B cell (primary cell): ENCODE data around the gene PET100. TPM values are rescaled to one million over a fixed set of nuclear protein-coding genes. Genes with fewer than 3 reads are reported as not detected.

Experiments
- ATAC-seq: fragments of 200-7000 bp; cut with Tn5 transposase; one replicate; pipeline ENCODE4 v1.10.0; 2021; ENCODE audit warnings: low read depth, mild to moderate bottlenecking, moderate number of reproducible peaks, moderate library complexity
- CTCF ChIA-PET: fragments of 350-600 bp; sonication (Branson Sonifier 250); formaldehyde crosslinking; loops from one replicate; lab custom pipeline; 2021; ENCODE audit warnings: antibody characterized with exemption, inconsistent platforms; lab: Charles Lee
- POLR2A ChIA-PET: fragments of 350-600 bp; sonication (Branson Sonifier 250); formaldehyde crosslinking; loops from one replicate; lab custom pipeline; 2021; ENCODE audit warnings: antibody characterized with exemption; lab: Charles Lee
- DNase-seq: peaks from one replicate; pipeline ENCODE4 v3.0.0; 2013
- H2AFZ ChIP-seq: 2 replicates; pipeline ENCODE4 v1.6.1; 2012; ENCODE audit warnings: mild to moderate bottlenecking, low read depth, low read length; ENCODE audit not compliant: insufficient read depth, poor library complexity, severe bottlenecking
- H3K27ac ChIP-seq, 2 donors: 1 replicate in 1 of 2; 2 replicates in 1 of 2; pipeline ENCODE4 v1.5.1; 2012 to 2013; ENCODE audit warnings: low read length in 2 of 2, mild to moderate bottlenecking in 2 of 2, moderate library complexity in 1 of 2
- H3K27me3 ChIP-seq, 4 experiments: fragments of 200-600 bp in 1 of 4; sonication (generic) in 1 of 4; replicated peaks in 1 of 4; 1 replicate in 2 of 4; 2 replicates in 2 of 4; pipeline versions ENCODE4 v1.6.1 to v1.7.0; 2013 to 2016; ENCODE audit warnings: low read length in 3 of 4, mild to moderate bottlenecking in 2 of 4, mixed read lengths in 1 of 4, moderate library complexity in 1 of 4; ENCODE audit not compliant: insufficient read depth in 4 of 4, control insufficient read depth in 3 of 4; ENCODE audit errors: control extremely low read depth in 1 of 4
- H3K36me3 ChIP-seq, 2 experiments: replicated peaks in 1 of 2; 1 replicate in 1 of 2; 2 replicates in 1 of 2; pipeline versions ENCODE4 v1.6.1 to v1.7.1; 2013; ENCODE audit warnings: low read length in 1 of 2; ENCODE audit not compliant: insufficient read depth in 2 of 2, control insufficient read depth in 1 of 2; ENCODE audit errors: control extremely low read depth in 1 of 2, extremely low read depth in 1 of 2
- H3K4me1 ChIP-seq, 2 donors: fragments of 200-600 bp in 1 of 2; sonication (generic) in 1 of 2; 1 replicate in 1 of 2; 2 replicates in 1 of 2; pipeline versions ENCODE4 v1.5.1 to v1.6.1; 2013 to 2017; ENCODE audit warnings: low read length in 2 of 2; ENCODE audit not compliant: control insufficient read depth in 2 of 2, insufficient read depth in 2 of 2
- H3K4me2 ChIP-seq: replicated peaks from 2 replicates; pipeline ENCODE3; 2012; ENCODE audit warnings: mild to moderate bottlenecking, low read depth, low read length; ENCODE audit not compliant: poor library complexity, severe bottlenecking
- H3K4me3 ChIP-seq, 5 experiments: fragments of 200-600 bp in 1 of 5; sonication (generic) in 1 of 5; 1 replicate in 3 of 5; 2 replicates in 2 of 5; pipeline versions ENCODE4 v1.5.1 to v1.7.0; 2011 to 2016; ENCODE audit warnings: low read length in 4 of 5, mild to moderate bottlenecking in 4 of 5, low read depth in 2 of 5, control low read depth in 1 of 5, moderate library complexity in 1 of 5; ENCODE audit not compliant: insufficient read depth in 1 of 5; ENCODE audit errors: control extremely low read depth in 1 of 5, extremely low read depth in 1 of 5
- H3K79me2 ChIP-seq: fragments of 200-600 bp; sonication (generic); one replicate; pipeline ENCODE4 v1.6.0; 2016; ENCODE audit warnings: low read length; ENCODE audit not compliant: control insufficient read depth, insufficient read depth
- H3K9ac ChIP-seq: fragments of 200-600 bp; sonication (generic); 2 replicates; pipeline ENCODE4 v1.6.1; 2017; ENCODE audit warnings: mild to moderate bottlenecking, low read length, moderate library complexity
- H3K9me3 ChIP-seq, 3 donors: one replicate each; pipeline versions ENCODE4 v1.6.1 to v1.7.1; 2013; ENCODE audit warnings: low read length in 2 of 3; ENCODE audit not compliant: control insufficient read depth in 2 of 3, insufficient read depth in 1 of 3; ENCODE audit errors: control extremely low read depth in 1 of 3
- H4K20me1 ChIP-seq: 2 replicates; pipeline ENCODE4 v1.6.0; 2012; ENCODE audit warnings: mild to moderate bottlenecking, low read length; ENCODE audit not compliant: insufficient read depth, control insufficient read depth, poor library complexity, severe bottlenecking
- H3K27ac Mint-ChIP-seq: one replicate; pipeline ENCODE4 v1.8.0; 2021; ENCODE audit warnings: mixed read lengths
- H3K27me3 Mint-ChIP-seq: one replicate; pipeline ENCODE4 v1.8.0; 2021; ENCODE audit warnings: mixed read lengths
- H3K4me1 Mint-ChIP-seq: one replicate; pipeline ENCODE4 v1.8.0; 2021; ENCODE audit warnings: mixed read lengths
- H3K4me3 Mint-ChIP-seq: one replicate; pipeline ENCODE4 v1.8.0; 2021; ENCODE audit warnings: mixed read lengths
- H3K9me3 Mint-ChIP-seq: one replicate; pipeline ENCODE4 v1.8.0; 2022; ENCODE audit warnings: mixed read lengths; ENCODE audit not compliant: insufficient read depth
- CTCF ChIP-seq: fragments of 200-600 bp; IDR thresholded peaks from one replicate; pipeline ENCODE4 v1.8.0; 2022; ENCODE audit warnings: antibody characterized with exemption, mild to moderate bottlenecking
- EZH2 ChIP-seq: IDR thresholded peaks from 2 replicates; pipeline ENCODE4 v1.6.1; 2012; ENCODE audit warnings: borderline replicate concordance, low read depth, mild to moderate bottlenecking, moderate library complexity, low read length; ENCODE audit not compliant: insufficient read depth, poor library complexity, severe bottlenecking
- WGBS: methylation state at CpG from one replicate; pipeline ENCODE4 v1.1.5; 2013; ENCODE audit warnings: missing lambda C conversion rate; ENCODE audit not compliant: insufficient coverage; 5-methylcytosine and 5-hydroxymethylcytosine counted together
- intact Hi-C: fragments of 100-400 bp; cut with micrococcal nuclease; formaldehyde crosslinking; loops from one replicate; pipeline ENCODE4 v1.10.0; 2022
- polyA plus RNA-seq: library from polyadenylated mRNA; depleted of rRNA; stranded (reverse); fragments of >200 nt; gene quantifications from 2 replicates; pipeline ENCODE4 v1.2.3, GENCODE V29; 2012
- total RNA-seq, 2 donors: library from RNA; stranded (reverse); fragments of 120-200 nt in 1 of 2; gene quantifications; 1 replicate in 1 of 2; 2 replicates in 1 of 2; pipeline versions ENCODE4 v1.2.3 to v1.2.4, GENCODE V29; 2013 to 2022

PET100 gene
- total and polyA plus RNA-seq, 2 donors (not counting 1 experiment from before 2014, with no cell fraction given), result 31.3 to 100 TPM

- Histone ChIP-seq H3K79me2 (no peaks in the 10 kb centered on the region), H3K9ac (no peak overlapping the region), H4K20me1 (no peaks in the 10 kb centered on the region), H3K9me3 (peaks cover 0 to 9% (median 0%) of the 10 kb centered on the region in 3 donors), H3K36me3 (no peaks in the 10 kb centered on the region), H3K4me1 (no peaks in the 10 kb centered on the region), H2AFZ (no peak overlapping the region), H3K4me3 (no peak overlapping the region), H3K4me2 (no peak overlapping the region), H3K27ac (no peak overlapping the region), H3K27me3 (peaks cover 0 to 37% (median under 1%) of the 10 kb centered on the region in 4 experiments)
- Mint-ChIP-seq H3K27me3 (peaks cover 29% of the 10 kb centered on the region), H3K27ac (no peak overlapping the region), H3K9me3 (peaks cover 2% of the 10 kb centered on the region), H3K4me3 (no peak overlapping the region), H3K4me1 (peaks cover under 1% of the 10 kb centered on the region)
- WGBS, result 63% methylated on average over 15 of the region's 15 CpGs
- ChIA-PET POLR2A (no interaction called here), CTCF (no interaction called here)
- DNase-seq, result no peak
- ATAC-seq, result no peak
- intact Hi-C loops, result no loop called here
- TF ChIP-seq CTCF, result no peak
- no peak for TF ChIP-seq EZH2
These were observed 27.2 kb upstream of the PET100 start for GRCh38 chr19:7602240-7602934.

DNA sequence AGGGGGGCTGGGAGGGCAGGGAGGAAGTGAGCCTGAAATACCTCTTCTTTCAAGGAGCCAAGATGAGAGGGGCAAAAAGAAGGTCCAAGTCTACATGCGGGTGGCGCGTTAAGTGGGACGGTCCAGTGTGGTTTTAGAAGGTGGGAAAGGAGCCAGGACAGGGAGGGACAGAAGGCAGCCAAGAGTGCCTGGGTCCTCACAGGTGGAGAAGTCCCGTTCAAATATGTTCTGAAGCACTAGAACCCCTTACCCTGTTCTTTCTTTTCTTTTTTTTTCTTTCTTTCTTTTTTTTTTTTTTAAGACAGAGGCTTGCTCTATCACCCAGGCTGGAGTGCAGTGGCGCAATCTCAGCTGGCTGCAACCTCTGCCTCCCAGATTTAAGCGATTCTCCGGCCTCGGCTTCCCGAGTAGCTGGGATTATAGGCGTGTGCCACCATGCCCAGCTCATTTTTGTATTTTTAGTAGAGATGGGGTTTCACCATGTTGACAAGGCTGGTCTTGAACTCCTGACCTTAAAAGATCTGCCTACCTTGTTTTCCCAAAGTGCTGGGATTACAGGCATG is 26.6 kb upstream of the PET100 start:
- Histone ChIP-seq H3K79me2 (no peaks in the 10 kb centered on the region), H3K27me3 (peaks cover 0 to 31% (median 0%) of the 10 kb centered on the region in 4 experiments), H3K36me3 (no peaks in the 10 kb centered on the region), H3K4me3 (no peak overlapping the region), H3K9me3 (peaks cover 0 to 9% (median 0%) of the 10 kb centered on the region in 3 donors), H3K4me2 (no peak overlapping the region), H3K27ac (no peak overlapping the region), H2AFZ (no peak overlapping the region), H4K20me1 (no peaks in the 10 kb centered on the region), H3K4me1 (no peaks in the 10 kb centered on the region), H3K9ac (no peak overlapping the region)
- no peak for DNase-seq
- WGBS, result 69% methylated on average over 5 of the region's 11 CpGs
- Mint-ChIP-seq H3K4me1 (no peaks in the 10 kb centered on the region), H3K27ac (no peak overlapping the region), H3K9me3 (peaks cover 2% of the 10 kb centered on the region), H3K27me3 (peaks cover 23% of the 10 kb centered on the region), H3K4me3 (no peak overlapping the region)
- no peak for TF ChIP-seq CTCF
- TF ChIP-seq EZH2, result no peak
- POLR2A ChIA-PET, result no interaction called here
- intact Hi-C loops, result no loop called here
- ATAC-seq, result no peak
- CTCF ChIA-PET, result no interaction called here
